Epidermal melanocyte (primary cell): Measurements from ENCODE around the gene TLR10.

ENCODE experiments used
- DNase-seq: peaks from one replicate; pipeline ENCODE4 v3.0.0; 2011; ENCODE audit warnings: low spot score; ENCODE audit not compliant: insufficient read length

TLR10 gene

DNA sequence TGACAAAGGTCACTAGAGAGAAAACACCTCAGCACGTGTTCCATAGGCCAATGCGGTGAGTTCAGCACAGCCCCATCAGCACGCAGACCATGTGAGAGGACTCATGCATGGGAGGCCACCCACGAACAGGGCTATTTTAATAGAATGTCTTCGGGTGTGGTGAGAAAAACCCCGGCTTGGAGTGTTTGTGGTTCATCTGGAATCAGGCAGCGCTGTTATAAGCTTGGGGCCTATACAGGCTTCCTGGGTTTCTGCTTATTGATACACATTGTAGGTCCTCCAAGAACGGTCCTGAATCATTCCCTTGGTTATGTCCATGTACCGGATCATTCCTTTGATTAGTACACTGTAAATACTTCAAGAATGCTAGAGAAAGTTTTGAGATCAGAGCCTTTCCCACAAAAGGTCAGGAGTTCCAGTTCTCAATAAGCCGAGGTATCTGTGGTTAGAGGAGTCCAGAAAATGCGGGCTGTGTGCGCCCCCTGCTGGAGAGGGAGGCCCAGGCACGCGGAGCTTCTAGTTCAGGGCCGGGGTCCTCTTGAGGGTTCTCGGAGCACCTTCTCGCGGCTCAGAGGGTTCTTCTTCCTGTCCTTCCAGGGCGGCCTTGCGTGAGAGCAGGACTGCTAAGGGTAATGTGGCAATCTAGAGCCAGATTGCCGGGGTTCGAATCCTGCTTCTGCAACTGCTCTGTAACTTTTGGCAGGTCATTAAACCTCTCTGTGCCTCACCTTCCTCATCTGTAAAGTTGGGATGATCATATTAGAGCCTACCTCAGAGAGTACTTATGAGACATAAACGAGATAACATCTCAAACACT lies 51.8 kb downstream of the TLR10 start:
- peak; percentile 37 for DNase-seq

DNA sequence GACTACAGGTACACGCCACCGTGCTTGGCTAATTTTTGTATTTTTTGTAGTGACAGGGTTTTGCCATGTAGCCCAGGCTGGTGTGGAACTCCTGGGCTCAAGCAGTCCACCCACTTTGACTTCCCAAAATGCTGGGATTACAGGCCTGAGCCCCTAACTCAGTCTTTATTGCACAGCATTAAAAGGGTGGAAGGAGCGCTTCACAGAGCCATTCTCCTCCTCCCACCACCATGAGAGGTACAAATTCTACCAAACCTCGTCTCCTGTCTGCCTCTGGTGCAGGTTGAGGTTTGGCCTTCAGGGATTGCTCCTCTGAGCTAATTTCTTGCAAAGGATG lies 52.3 kb downstream of the TLR10 start:
- DNase-seq, result no peak

GRCh38 chr4:38728631-38729141 lies 54.1 kb downstream of the TLR10 start:
- DNase-seq, result no peak

- DNase-seq, result no peak
Observed at GRCh38 chr4:38724475-38724808, 58.3 kb downstream of the TLR10 start.

GRCh38 chr4:38723726-38724474 lies 58.9 kb downstream of the TLR10 start:
- no peak for DNase-seq

DNA sequence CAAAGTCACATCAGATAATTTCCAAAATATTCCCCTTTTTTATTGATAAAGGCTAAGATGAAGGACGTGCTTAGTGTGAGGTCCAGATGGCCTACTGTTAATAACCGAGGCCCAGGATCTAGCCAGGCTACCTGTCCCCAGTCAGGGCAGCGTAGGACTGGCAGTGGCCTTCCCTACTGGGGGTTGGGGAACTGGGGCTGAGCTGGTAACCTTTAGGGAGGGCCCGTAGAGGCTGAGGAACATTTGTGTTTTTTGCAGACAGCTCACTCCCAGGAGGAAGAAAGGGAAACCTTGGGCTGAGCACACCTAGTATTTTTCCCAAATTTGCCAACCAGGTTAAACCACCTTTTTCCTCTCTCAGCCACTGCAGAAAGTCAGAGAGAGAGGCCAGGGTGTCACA lies 59.7 kb downstream of the TLR10 start:
- DNase-seq, result no peak
